Measurements from ENCODE around the gene FLNB. TPM values are rescaled to one million over a fixed set of nuclear protein-coding genes. Genes with fewer than 3 reads are reported as not detected.

FLNB gene
- total RNA-seq, 2 donors from 2014 or later, result 212 to 221 TPM

DNA sequence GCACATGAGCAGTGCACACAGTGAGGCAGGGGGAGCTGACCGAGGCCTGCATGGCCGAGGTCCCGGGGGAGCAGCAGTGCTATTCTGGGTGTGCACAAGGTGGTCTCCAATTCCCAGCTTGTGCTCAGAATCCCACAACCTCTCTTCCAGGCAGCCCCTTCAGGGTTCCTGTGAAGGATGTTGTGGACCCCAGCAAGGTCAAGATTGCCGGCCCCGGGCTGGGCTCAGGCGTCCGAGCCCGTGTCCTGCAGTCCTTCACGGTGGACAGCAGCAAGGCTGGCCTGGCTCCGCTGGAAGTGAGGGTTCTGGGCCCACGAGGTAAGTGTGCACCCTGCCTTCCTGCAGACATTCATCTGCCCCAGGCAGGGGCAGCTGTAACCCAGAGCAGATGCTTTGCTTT, 122.4 kb downstream of the FLNB start:
- H3K9me3 Mint-ChIP-seq, result no peaks in the 10 kb centered on the region
- H3K4me1 Mint-ChIP-seq, result no peaks in the 10 kb centered on the region
- H3K4me3 Mint-ChIP-seq, result no peak overlapping the region
- H3K9ac ChIP-seq (ENCODE audit: extremely low read depth, low read length, poor library complexity, severe bottlenecking), result no peak overlapping the region
- peaks cover 98% of the 10 kb centered on the region for H3K36me3 ChIP-seq (ENCODE audit: control insufficient read depth, insufficient read depth, low read length)
- H3K4me1 ChIP-seq (ENCODE audit: control insufficient read depth, insufficient read depth, low read length), result peaks cover under 1% of the 10 kb centered on the region
- 96 to 97% methylated on average over 7 to 11 of the region's 11 CpGs for WGBS, 2 experiments (ENCODE audit: insufficient coverage in 1 of 2, insufficient read length in 1 of 2)
- H3K27ac Mint-ChIP-seq, result no peak overlapping the region
- no peaks in the 10 kb centered on the region for H3K27me3 ChIP-seq (ENCODE audit: control insufficient read depth, insufficient read depth, low read length, poor library complexity, severe bottlenecking)
- H3K36me3 Mint-ChIP-seq (ENCODE audit: low read depth), result peaks cover 79% of the 10 kb centered on the region
- H3K27me3 Mint-ChIP-seq (ENCODE audit: insufficient read depth), result no peaks in the 10 kb centered on the region
- H3K4me3 ChIP-seq (ENCODE audit: low read length), result no peak overlapping the region
- TF ChIP-seq CTCF (conservative IDR thresholded peaks at IDR 0.05), result no peak
- H3K27ac ChIP-seq (ENCODE audit: low read depth, low read length), result no peak overlapping the region
- DNase-seq, result no peak
- H3K9me3 ChIP-seq (ENCODE audit: control insufficient read depth, low read length), result peaks cover 7% of the 10 kb centered on the region

DNA sequence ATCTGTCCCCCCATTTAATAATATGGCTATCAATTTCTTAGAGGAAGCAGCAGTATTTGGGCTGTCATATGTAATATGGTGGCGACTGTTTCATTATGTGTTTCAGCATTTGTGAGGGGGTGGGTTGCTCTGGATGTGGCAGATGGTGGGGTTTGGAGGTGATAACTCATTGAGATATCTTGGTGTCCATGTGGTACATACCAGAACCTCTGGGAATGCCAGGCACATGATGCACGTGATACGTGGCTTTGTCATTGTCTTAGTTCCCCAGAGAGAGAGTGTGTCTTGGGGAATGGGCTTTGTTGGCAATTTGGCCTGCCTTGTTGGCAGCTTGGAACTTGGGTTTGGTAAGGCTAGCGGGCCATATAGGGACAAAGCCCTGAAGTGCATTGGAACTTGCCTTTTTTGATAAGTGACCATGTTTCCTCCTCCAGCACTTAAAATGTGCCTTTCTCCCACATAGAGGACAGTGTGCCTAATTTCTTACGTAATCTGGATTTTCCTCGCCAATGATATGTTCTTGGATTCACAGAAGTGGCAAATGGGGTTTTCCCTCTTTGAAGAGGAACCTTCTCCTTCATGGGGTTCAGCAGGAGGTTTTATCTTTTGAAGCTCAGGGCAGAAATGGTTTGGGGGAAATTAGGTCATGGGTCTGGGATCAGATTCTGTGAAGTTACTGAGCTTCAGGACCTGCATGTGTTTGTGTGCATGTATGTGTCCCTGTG, 123.0 kb downstream of the FLNB start:
- no peak overlapping the region for H3K4me3 ChIP-seq (ENCODE audit: low read length)
- Mint-ChIP-seq H3K27me3 (ENCODE audit: insufficient read depth) (no peaks in the 10 kb centered on the region), H3K4me1 (no peaks in the 10 kb centered on the region), H3K4me3 (no peak overlapping the region), H3K9me3 (no peaks in the 10 kb centered on the region), H3K36me3 (ENCODE audit: low read depth) (peaks cover 79% of the 10 kb centered on the region), H3K27ac (no peak overlapping the region)
- DNase-seq, result no peak
- H3K27ac ChIP-seq (ENCODE audit: low read depth, low read length), result no peak overlapping the region
- H3K36me3 ChIP-seq (ENCODE audit: control insufficient read depth, insufficient read depth, low read length), result peaks cover 98% of the 10 kb centered on the region
- no peak for TF ChIP-seq CTCF (conservative IDR thresholded peaks at IDR 0.05)
- WGBS, 2 experiments (ENCODE audit: insufficient coverage in 1 of 2, insufficient read length in 1 of 2), result 96 to 100% methylated on average over 1 to 6 of the region's 6 CpGs
- no peaks in the 10 kb centered on the region for H3K9me3 ChIP-seq (ENCODE audit: control insufficient read depth, low read length)
- H3K9ac ChIP-seq (ENCODE audit: extremely low read depth, low read length, poor library complexity, severe bottlenecking), result no peak overlapping the region
- H3K4me1 ChIP-seq (ENCODE audit: control insufficient read depth, insufficient read depth, low read length), result no peaks in the 10 kb centered on the region
- H3K27me3 ChIP-seq (ENCODE audit: control insufficient read depth, insufficient read depth, low read length, poor library complexity, severe bottlenecking), result no peaks in the 10 kb centered on the region

DNA sequence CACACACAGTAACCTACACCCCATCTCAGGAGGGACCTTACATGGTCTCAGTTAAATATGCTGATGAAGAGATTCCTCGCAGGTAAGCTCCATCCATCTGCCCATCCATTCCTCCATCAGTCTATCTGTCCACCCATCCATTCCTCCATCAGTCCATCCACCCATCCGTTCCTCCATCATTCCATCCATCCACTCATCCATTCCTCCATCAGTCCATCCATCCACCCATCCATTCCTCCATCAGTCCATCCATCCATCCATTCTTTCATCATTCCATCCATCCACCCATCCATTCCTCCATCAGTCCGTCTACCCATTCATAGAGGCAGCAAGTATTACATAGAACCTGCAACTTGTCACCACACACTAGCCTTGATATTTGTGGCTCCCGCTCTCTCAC, 124.6 kb downstream of the FLNB start:
- no peaks in the 10 kb centered on the region for H3K4me1 ChIP-seq (ENCODE audit: control insufficient read depth, insufficient read depth, low read length)
- Mint-ChIP-seq H3K4me1 (no peaks in the 10 kb centered on the region), H3K36me3 (ENCODE audit: low read depth) (peaks cover 78% of the 10 kb centered on the region), H3K27ac (no peak overlapping the region), H3K27me3 (ENCODE audit: insufficient read depth) (no peaks in the 10 kb centered on the region), H3K4me3 (no peak overlapping the region), H3K9me3 (no peaks in the 10 kb centered on the region)
- DNase-seq, result no peak
- peaks cover 98% of the 10 kb centered on the region for H3K36me3 ChIP-seq (ENCODE audit: control insufficient read depth, insufficient read depth, low read length)
- 90 to 94% methylated on average over 3 to 4 of the region's 4 CpGs for WGBS, 2 experiments (ENCODE audit: insufficient coverage in 1 of 2, insufficient read length in 1 of 2)
- H3K4me3 ChIP-seq (ENCODE audit: low read length), result no peak overlapping the region
- no peak overlapping the region for H3K9ac ChIP-seq (ENCODE audit: extremely low read depth, low read length, poor library complexity, severe bottlenecking)
- H3K27ac ChIP-seq (ENCODE audit: low read depth, low read length), result no peak overlapping the region
- no peaks in the 10 kb centered on the region for H3K27me3 ChIP-seq (ENCODE audit: control insufficient read depth, insufficient read depth, low read length, poor library complexity, severe bottlenecking)
- no peaks in the 10 kb centered on the region for H3K9me3 ChIP-seq (ENCODE audit: control insufficient read depth, low read length)
- no peak for TF ChIP-seq CTCF (conservative IDR thresholded peaks at IDR 0.05)
